Activated naive CD4-positive, alpha-beta T cell treated with anti-CD3 and anti-CD28 coated beads, Interleukin-2, amount 10 ng/mL, durations not matched to agents 7 days and 5 days (primary cell): ENCODE results near the gene CEP85L.

Experiments used
- CTCF ChIA-PET: fragments of 350-600 bp; sonication (Branson Sonifier 250); formaldehyde crosslinking; loops from one replicate; lab custom pipeline; 2021; ENCODE audit warnings: antibody characterized with exemption; lab: Charles Lee
- DNase-seq: peaks from one replicate; pipeline ENCODE4 v3.0.0-alpha.2; 2020
- H3K27ac Mint-ChIP-seq: one replicate; pipeline ENCODE4 v1.8.0; 2021; ENCODE audit warnings: mild to moderate bottlenecking, moderate library complexity, mixed read lengths
- H3K27me3 Mint-ChIP-seq: one replicate; pipeline ENCODE4 v1.8.0; 2021; ENCODE audit warnings: mild to moderate bottlenecking, mixed read lengths
- H3K36me3 Mint-ChIP-seq: one replicate; pipeline ENCODE4 v1.8.0; 2021; ENCODE audit warnings: mixed read lengths
- H3K4me1 Mint-ChIP-seq: one replicate; pipeline ENCODE4 v1.8.0; 2021; ENCODE audit warnings: mixed read lengths
- H3K4me3 Mint-ChIP-seq: one replicate; pipeline ENCODE4 v1.8.0; 2021; ENCODE audit warnings: mild to moderate bottlenecking, moderate library complexity, mixed read lengths
- H3K9me3 Mint-ChIP-seq: one replicate; pipeline ENCODE4 v1.8.0; 2021; ENCODE audit warnings: mixed read lengths

Gene CEP85L

DNA sequence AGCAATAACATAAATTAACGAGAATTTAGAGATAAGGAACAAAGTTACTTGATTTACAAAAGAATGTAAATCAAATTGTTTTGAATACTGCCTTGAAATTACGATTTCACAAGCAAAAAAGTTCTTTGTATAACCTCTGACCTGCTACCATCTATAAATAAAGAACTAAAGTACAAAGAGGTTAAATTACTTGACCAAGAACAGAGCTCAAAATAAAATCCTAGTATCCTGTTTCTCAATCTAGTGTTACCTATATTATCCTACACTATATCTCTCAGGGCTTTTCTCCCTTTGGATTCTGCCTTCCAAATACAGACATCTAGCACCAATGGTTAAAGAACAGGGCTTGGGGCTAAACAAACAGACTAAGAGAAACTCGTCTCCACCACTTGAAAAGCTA lies 59.5 kb downstream of the CEP85L start:
- CTCF ChIA-PET, result interaction anchor here (0.8 kb wide), 1 partner anchor 307 kb away, joined by 3 read pairs; no protein-coding TSS in a partner anchor
- Mint-ChIP-seq H3K4me3 (no peak overlapping the region), H3K4me1 (peaks cover 2% of the 10 kb centered on the region), H3K27ac (no peak overlapping the region), H3K27me3 (no peaks in the 10 kb centered on the region), H3K36me3 (peaks cover 38% of the 10 kb centered on the region), H3K9me3 (peaks cover 2% of the 10 kb centered on the region)
- no peak for DNase-seq

DNA sequence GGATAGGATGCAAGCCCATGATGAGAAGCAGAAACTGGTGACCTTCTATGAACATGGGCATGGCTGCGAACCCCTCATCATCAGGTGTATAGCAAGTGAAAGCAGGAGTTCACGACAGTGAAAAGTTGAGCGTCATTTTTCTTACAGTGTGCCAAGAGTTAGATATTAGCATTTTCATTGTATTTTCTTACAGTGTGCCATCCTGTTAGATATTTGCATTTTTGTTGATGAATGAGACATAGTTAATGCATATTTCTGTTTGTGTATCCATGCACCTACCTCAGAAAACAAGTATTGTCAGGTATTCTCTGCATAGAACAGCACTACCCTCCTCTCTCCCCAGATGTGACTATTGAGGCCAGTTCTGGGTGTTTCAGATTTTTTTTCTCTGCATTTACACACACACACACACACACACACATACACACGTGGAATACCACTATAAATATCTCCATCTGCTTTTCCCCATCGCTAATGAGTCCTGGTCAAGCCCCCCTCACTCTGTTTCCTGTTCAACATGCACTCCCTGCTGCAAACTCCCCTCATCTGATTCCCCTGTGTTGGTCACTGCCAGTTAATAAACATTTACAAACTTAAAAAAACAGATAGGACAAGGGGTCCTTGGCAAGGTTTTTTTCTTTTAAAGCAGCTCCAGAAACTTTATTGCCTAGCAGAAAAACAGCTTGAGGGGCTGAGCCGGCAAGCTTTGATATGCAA lies 61.6 kb downstream of the CEP85L start:
- Mint-ChIP-seq H3K4me1 (no peaks in the 10 kb centered on the region), H3K27me3 (no peaks in the 10 kb centered on the region), H3K4me3 (no peak overlapping the region), H3K36me3 (peaks cover 39% of the 10 kb centered on the region), H3K9me3 (no peaks in the 10 kb centered on the region), H3K27ac (no peak overlapping the region)
- DNase-seq, result no peak
- CTCF ChIA-PET, result interaction anchor here (0.6 to 1.4 kb wide), 2 partner anchors 9 to 510 kb away, joined by 3 to 4 read pairs; no protein-coding TSS in a partner anchor

DNA sequence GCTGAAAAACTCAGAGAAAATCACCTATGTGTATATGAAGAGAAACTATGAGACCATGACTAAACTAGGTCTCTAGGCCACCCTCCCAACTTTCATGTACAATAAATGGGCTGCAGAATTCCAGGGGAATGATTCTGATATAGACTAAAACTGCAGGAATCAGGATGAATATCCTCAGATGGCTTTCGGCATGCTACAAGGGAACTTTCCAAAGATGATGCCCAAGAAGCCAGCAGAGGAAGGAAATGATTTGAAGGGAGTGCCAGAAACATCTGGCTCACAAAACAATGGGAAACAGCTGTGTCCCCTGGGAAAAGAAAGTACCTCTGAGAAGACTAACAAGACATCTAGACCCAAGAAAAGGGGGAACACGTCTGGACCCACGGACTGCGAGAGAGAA lies 62.2 kb downstream of the CEP85L start:
- H3K27ac Mint-ChIP-seq, result no peak overlapping the region
- peaks cover 39% of the 10 kb centered on the region for H3K36me3 Mint-ChIP-seq
- no peaks in the 10 kb centered on the region for H3K27me3 Mint-ChIP-seq
- CTCF ChIA-PET, result no interaction called here
- H3K9me3 Mint-ChIP-seq, result no peaks in the 10 kb centered on the region
- no peaks in the 10 kb centered on the region for H3K4me1 Mint-ChIP-seq
- no peak for DNase-seq
- H3K4me3 Mint-ChIP-seq, result no peak overlapping the region

DNA sequence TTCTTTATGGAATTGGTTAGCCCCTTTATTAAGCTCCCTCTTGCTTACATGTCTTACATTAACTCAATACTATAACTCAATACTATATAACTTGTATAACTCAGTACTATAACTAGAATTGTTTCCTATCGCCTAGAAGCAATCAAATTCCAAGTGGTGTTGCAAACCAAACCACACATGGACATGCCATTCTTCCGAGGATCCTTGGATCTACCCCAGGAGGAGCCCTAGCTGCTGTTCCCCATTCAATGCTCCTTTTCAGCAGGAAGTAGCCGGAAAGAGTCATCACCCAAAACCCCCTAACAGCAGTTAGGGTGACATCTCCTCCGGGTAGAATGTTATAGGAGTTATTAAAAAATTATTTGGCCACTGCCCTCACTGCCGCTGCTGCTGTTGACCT lies 62.8 kb downstream of the CEP85L start:
- H3K36me3 Mint-ChIP-seq, result peaks cover 35% of the 10 kb centered on the region
- no peak overlapping the region for H3K27ac Mint-ChIP-seq
- no peaks in the 10 kb centered on the region for H3K27me3 Mint-ChIP-seq
- no peaks in the 10 kb centered on the region for H3K4me1 Mint-ChIP-seq
- CTCF ChIA-PET, result interaction anchor here (0.6 kb wide), 1 partner anchor 748 kb away, joined by 3 read pairs; no protein-coding TSS in a partner anchor
- no peak overlapping the region for H3K4me3 Mint-ChIP-seq
- H3K9me3 Mint-ChIP-seq, result no peaks in the 10 kb centered on the region
- DNase-seq, result no peak

DNA sequence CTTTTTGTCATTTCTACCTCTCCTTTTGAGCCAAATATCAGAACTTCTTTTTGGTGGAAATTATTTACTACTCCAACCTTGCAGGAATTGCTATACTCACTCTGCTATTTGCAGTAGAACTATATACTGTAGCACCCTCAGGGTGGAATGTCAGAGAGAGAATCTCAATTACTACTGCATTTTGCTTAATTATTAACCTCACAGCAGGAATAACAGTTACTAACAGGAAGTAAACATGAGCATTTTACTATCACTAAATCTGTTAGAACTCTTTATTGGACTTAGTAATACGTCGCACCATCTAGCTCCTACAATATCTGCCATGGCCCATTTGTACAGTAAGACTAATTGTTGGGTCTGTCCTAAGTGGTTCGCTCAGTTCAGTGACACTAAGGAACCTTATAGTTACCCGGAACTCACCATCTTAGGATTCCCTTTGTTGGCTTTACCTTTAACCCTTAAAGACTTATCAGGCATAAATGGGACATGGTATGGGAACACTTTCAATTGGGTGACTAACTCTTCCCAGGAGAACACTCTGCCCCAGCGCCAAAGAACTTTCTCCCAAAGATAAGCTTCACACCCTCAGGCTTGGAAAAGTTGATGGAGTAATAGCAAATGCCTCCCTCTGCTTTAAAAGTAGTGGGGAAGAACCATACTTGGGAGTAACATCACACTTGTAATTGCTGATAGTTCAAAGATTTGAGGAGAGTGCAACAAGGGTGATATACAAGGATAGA lies 64.5 kb downstream of the CEP85L start:
- peaks cover 28% of the 10 kb centered on the region for H3K36me3 Mint-ChIP-seq
- H3K9me3 Mint-ChIP-seq, result no peaks in the 10 kb centered on the region
- CTCF ChIA-PET, result interaction anchor here (0.6 kb wide), 1 partner anchor 144 kb away, joined by 3 read pairs; no protein-coding TSS in a partner anchor
- DNase-seq, result no peak
- no peak overlapping the region for H3K27ac Mint-ChIP-seq
- H3K4me3 Mint-ChIP-seq, result no peak overlapping the region
- no peaks in the 10 kb centered on the region for H3K27me3 Mint-ChIP-seq
- H3K4me1 Mint-ChIP-seq, result no peaks in the 10 kb centered on the region

DNA sequence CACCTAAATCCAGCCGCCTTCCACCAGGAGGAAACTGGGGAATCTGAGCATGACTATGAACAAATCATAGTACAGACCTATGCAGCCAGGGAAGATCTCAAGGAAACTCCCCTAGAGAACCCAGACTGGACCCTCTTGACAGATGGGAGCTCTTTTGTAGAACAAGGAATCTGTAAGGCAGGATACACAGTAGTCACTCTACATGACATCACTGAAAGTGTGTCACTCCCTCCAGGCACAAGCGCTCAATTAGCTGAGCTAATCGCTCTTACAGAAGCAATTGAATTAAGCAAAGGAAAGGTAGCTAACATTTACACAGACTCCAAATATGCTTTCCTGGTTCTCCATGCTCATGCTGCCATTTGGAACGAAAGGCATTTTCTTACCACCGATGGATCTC lies 66.5 kb downstream of the CEP85L start:
- Mint-ChIP-seq H3K9me3 (peaks cover 11% of the 10 kb centered on the region), H3K27me3 (no peaks in the 10 kb centered on the region), H3K36me3 (peaks cover 33% of the 10 kb centered on the region), H3K4me1 (peaks cover 2% of the 10 kb centered on the region), H3K27ac (no peak overlapping the region), H3K4me3 (no peak overlapping the region)
- CTCF ChIA-PET, result interaction anchor here (0.8 to 1.3 kb wide), 3 partner anchors 11 to 14 kb away, joined by 3 to 4 read pairs (median 4); no protein-coding TSS in a partner anchor
- no peak for DNase-seq

DNA sequence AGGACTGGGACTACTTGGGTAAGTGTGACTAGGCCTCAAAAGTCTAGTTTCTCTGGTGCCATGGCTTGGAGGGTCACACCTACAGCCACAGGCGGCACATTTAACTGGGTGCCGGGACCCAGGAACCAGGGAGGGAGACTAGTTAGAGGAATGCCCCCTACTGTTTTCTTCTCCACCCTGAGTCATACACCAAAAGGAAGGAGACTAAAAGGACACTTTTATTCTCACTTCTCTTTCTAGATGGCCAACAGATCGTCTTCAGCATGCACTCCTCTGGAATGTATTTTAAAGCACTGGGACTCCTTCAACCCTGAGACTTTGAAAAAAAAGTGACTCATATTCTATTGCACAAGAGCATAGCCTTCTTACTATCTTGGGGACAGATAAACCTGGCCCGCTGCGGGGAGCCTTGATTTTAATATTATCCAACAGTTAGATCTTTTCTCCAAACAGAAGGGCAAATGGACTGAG lies 69.9 kb downstream of the CEP85L start:
- Mint-ChIP-seq H3K27me3 (no peaks in the 10 kb centered on the region), H3K27ac (no peak overlapping the region), H3K9me3 (peaks cover 38% of the 10 kb centered on the region), H3K4me1 (peaks cover 2% of the 10 kb centered on the region), H3K36me3 (peaks cover 58% of the 10 kb centered on the region), H3K4me3 (no peak overlapping the region)
- no peak for DNase-seq
- CTCF ChIA-PET, result interaction anchor here (1.3 to 2.6 kb wide), 7 partner anchors 9 to 295 kb away, joined by 3 to 14 read pairs (median 4); no protein-coding TSS in a partner anchor

DNA sequence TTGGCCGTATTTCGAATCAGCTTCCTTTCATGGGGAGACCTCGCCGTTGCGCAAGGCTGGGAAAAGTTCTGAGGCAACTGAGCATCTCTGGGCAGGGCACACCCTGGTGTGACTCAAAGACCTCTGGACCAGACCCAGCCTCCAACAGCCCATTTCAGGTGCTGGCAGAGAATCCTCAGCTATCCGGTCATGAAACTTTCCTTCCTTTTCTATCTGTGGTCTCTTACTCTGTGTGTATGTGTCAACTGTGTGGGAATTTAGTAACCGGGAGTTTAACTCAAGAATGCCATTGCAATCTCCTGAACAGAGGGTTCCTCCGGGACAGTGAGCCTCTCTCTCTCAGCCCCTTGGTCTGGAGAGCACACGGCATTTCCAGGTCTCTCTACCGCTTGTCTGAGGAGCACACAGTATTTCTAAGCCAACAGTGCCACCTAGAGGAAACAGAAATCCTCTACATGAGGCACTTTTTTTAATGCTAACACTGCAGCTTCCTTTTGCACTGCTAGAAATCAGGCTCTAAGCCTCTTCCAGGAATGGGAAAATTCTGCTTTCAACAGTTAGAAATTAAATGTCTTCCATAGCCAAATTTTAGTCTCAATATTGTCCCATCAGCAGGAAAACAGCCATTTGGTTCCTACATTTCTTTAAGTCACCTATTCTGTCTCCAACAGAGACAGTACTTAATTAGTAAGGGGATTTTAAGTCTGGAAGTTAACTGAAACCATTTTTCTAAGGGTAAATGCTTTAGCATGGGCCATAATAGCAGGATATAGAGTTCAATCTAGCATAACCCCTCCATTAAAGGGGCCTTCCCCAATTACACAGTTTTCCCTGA lies 70.6 kb downstream of the CEP85L start:
- Mint-ChIP-seq H3K36me3 (peaks cover 64% of the 10 kb centered on the region), H3K27me3 (no peaks in the 10 kb centered on the region), H3K9me3 (peaks cover 45% of the 10 kb centered on the region), H3K4me1 (peaks cover 2% of the 10 kb centered on the region), H3K4me3 (no peak overlapping the region), H3K27ac (no peak overlapping the region)
- DNase-seq, result peak; percentile 27
- CTCF ChIA-PET, result interaction anchor here (0.7 to 2.6 kb wide), 10 partner anchors 10 to 605 kb away, joined by 3 to 14 read pairs (median 4); no protein-coding TSS in a partner anchor

DNA sequence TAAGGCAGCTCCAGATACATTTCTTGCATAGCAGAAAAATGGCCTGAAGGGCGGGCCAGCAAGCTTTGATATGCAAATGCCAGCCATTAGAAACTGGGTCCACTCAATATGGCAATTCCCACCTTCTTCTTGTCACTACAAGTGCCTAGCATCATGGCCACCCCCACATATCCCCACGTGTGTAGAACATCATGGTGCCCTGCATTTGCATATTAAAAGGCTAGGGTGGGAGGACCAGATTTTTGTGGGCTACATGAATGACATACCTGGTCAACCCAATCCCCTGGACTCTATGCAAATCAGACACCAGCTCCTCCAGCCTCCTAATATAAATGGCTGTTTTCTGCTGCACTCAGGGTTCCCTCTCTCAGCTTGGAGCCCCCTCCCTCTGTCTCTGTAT lies 71.6 kb downstream of the CEP85L start:
- no peak overlapping the region for H3K4me3 Mint-ChIP-seq
- H3K9me3 Mint-ChIP-seq, result peaks cover 53% of the 10 kb centered on the region
- H3K4me1 Mint-ChIP-seq, result peaks cover 2% of the 10 kb centered on the region
- CTCF ChIA-PET, result interaction anchor here (1.2 to 2.6 kb wide), 7 partner anchors 10 to 293 kb away, joined by 3 to 14 read pairs (median 4); no protein-coding TSS in a partner anchor
- peaks cover 67% of the 10 kb centered on the region for H3K36me3 Mint-ChIP-seq
- no peaks in the 10 kb centered on the region for H3K27me3 Mint-ChIP-seq
- DNase-seq, result no peak
- H3K27ac Mint-ChIP-seq, result no peak overlapping the region

DNA sequence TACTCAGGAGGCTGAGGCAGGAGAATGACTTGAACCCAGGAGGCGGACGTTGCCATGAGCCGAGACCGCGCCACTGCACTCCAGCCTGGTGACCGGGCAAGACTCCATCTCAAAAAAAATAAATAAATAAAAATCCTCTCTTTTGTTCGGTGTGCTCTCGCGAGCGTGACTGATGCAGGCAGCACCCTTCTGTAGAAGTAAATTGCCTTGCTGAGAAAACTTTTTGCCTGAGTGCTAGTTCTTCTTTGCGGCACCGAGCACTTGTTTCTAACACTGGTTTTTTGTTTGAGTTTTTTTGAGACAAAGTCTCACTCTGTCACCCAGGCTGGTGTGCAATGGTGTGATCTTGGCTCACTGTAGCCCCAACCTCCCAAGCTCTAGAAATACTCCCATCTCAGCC lies 72.8 kb downstream of the CEP85L start:
- H3K4me3 Mint-ChIP-seq, result no peak overlapping the region

DNA sequence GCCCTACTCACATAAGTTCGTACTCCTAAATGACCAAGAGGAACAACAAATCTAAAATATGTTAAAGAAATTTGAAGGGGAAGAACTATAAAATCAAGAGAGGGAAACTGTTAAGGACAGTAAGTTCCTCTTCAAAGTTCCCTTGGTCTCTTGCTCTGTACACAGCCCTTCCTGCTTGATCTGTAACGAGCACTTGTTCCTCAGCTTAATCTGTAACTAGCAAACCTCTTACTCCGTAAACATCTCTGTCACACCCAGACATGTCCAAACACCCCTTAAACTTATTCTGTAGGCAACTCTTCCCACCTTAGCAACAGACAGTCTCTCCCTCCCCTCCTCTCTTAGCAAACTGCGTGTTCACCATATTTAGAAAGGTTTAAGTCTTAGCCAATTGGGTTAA lies 73.4 kb downstream of the CEP85L start:
- Mint-ChIP-seq H3K36me3 (peaks cover 82% of the 10 kb centered on the region), H3K27me3 (no peaks in the 10 kb centered on the region), H3K27ac (no peak overlapping the region), H3K4me3 (no peak overlapping the region), H3K9me3 (peaks cover 63% of the 10 kb centered on the region), H3K4me1 (peaks cover 10% of the 10 kb centered on the region)
- no peak for DNase-seq
- CTCF ChIA-PET, result no interaction called here

More for the DNA sequence above, 72.8 kb downstream of the CEP85L start:
- Mint-ChIP-seq H3K4me1 (peaks cover 10% of the 10 kb centered on the region), H3K27ac (no peak overlapping the region), H3K9me3 (peaks cover 63% of the 10 kb centered on the region), H3K27me3 (no peaks in the 10 kb centered on the region), H3K36me3 (peaks cover 79% of the 10 kb centered on the region)
- DNase-seq, result no peak
- CTCF ChIA-PET, result interaction anchor here (2.6 kb wide), 1 partner anchor 14 kb away, joined by 14 read pairs; no protein-coding TSS in a partner anchor

DNA sequence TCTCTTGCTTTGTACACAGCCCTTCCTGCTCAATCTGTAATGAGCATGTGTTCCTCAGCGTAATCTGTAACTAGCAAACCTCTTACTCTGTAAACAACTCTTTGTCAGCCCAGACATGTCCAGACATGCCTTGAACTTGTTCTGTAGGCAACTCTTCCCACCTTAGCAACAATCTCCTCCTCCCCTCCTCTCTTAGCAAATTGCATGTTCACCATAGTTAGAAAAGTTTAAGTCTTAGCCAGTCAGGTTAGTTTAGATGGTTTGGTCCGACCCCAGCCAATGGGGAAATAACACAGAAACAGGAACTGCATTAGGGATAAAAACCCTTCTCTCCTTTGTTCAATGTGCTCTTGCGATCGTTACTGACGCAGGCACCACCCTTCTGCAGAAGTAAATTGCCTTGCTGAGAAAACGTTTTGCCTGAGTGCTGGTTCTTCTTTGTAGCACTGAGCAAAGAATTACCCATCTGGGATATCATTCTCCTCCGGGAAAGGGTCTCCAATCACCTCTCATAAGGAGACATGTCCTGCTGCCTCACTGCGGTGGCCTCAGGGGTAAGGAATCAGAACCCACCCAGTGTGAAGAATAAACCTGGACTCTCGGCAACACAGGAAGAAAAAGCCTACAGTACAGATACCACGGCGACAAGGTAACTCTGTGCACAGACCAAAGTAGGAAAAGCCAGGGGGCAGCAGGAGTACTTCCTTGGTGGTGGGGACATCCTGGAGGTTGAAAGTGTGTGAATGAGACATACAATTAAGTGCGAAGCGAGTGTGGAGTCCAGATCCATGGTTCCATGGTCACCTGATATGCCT lies 77.1 kb downstream of the CEP85L start:
- Mint-ChIP-seq H3K4me3 (no peak overlapping the region), H3K27ac (peak overlapping the region; percentile 75), H3K27me3 (no peaks in the 10 kb centered on the region), H3K9me3 (peaks cover 46% of the 10 kb centered on the region), H3K4me1 (peaks cover 10% of the 10 kb centered on the region), H3K36me3 (peaks cover 61% of the 10 kb centered on the region)
- no peak for DNase-seq
- CTCF ChIA-PET, result interaction anchor here (0.8 to 1.3 kb wide), 2 partner anchors 11 to 226 kb away, joined by 3 to 4 read pairs; no protein-coding TSS in a partner anchor

DNA sequence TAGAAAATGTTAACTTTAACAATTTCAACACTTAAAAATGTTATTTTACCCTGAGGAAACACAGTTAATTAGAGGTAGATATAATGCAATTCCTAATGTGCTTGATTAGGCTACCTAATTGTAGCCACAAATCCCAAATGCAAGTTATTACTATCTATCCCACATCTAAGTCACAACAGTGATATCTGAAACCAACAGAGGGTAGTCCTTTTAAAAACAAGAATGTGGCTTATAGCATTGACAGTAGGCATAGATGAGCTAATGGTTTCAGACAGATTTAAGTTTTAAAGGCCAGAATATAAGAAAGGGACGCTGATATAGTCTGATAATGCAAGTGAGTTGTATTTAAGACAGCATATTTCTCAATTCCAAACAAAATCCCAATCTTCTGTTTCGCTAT lies 80.3 kb downstream of the CEP85L start:
- Mint-ChIP-seq H3K27me3 (no peaks in the 10 kb centered on the region), H3K4me1 (peaks cover 10% of the 10 kb centered on the region), H3K9me3 (peaks cover 21% of the 10 kb centered on the region), H3K4me3 (no peak overlapping the region), H3K36me3 (peaks cover 32% of the 10 kb centered on the region), H3K27ac (peak overlapping the region; percentile 11)
- CTCF ChIA-PET, result interaction anchor here (0.7 kb wide), 1 partner anchor 305 kb away, joined by 3 read pairs; no protein-coding TSS in a partner anchor
- DNase-seq, result no peak
